Effector memory CD8-positive, alpha-beta T cell (primary cell): ENCODE data around the gene ANKRD55.

Source experiments
- ATAC-seq: fragments of 150-1000 bp; cut with Tn5 transposase; replicated peaks from 2 replicates; pipeline ENCODE4 v1.10.0; 2021; ENCODE audit warnings: mild to moderate bottlenecking, moderate library complexity
- DNase-seq, 3 experiments: peaks; one replicate each; pipeline ENCODE4 v3.0.0; 2021
- H3K27ac Mint-ChIP-seq, 2 donors: one replicate each; pipeline ENCODE4 v1.8.0; 2022; ENCODE audit warnings: mild to moderate bottlenecking in 2 of 2, mixed read lengths in 2 of 2, moderate library complexity in 2 of 2
- H3K27me3 Mint-ChIP-seq, 2 donors: one replicate each; pipeline ENCODE4 v1.8.0; 2022; ENCODE audit warnings: mixed read lengths in 2 of 2
- H3K36me3 Mint-ChIP-seq: one replicate; pipeline ENCODE4 v1.8.0; 2022; ENCODE audit warnings: mild to moderate bottlenecking, moderate library complexity, mixed read lengths; ENCODE audit not compliant: insufficient read depth
- H3K4me1 Mint-ChIP-seq, 2 donors: one replicate each; pipeline ENCODE4 v1.8.0; 2022; ENCODE audit warnings: low read depth in 2 of 2, mixed read lengths in 2 of 2
- H3K4me3 Mint-ChIP-seq, 2 donors: one replicate each; pipeline ENCODE4 v1.8.0; 2022; ENCODE audit warnings: mild to moderate bottlenecking in 2 of 2, mixed read lengths in 2 of 2, moderate library complexity in 2 of 2
- H3K9me3 Mint-ChIP-seq, 2 donors: one replicate each; pipeline ENCODE4 v1.8.0; 2022; ENCODE audit warnings: mixed read lengths in 2 of 2

Gene ANKRD55

DNA sequence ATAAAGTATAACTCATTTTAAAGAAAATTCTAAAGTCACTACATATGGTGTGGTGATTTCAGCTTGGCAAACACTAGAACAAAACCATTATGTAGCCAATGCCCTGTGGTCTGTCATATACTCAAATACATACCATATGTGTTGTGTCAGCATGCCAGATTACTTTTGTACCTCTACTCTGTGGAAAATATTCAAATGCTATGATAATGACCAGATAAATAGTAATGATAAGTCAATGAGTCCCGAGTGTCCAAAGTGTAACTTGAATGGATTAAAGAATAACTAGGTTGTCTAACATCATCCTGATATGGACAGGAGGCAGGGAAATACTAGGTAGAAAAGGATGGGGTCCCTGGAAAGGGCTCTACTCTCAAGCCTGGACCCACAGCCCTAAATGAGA is 180.4 kb downstream of the ANKRD55 start:
- peaks cover 2 to 8% of the 10 kb centered on the region in 2 donors for H3K4me1 Mint-ChIP-seq
- ATAC-seq (no peak), DNase-seq (no peak)
- no peak overlapping the region for H3K4me3 Mint-ChIP-seq
- H3K9me3 Mint-ChIP-seq = no peaks in the 10 kb centered on the region
- peaks cover 2% of the 10 kb centered on the region for H3K36me3 Mint-ChIP-seq
- peaks cover 25 to 36% of the 10 kb centered on the region in 2 donors for H3K27me3 Mint-ChIP-seq
- no peak overlapping the region for H3K27ac Mint-ChIP-seq

DNA sequence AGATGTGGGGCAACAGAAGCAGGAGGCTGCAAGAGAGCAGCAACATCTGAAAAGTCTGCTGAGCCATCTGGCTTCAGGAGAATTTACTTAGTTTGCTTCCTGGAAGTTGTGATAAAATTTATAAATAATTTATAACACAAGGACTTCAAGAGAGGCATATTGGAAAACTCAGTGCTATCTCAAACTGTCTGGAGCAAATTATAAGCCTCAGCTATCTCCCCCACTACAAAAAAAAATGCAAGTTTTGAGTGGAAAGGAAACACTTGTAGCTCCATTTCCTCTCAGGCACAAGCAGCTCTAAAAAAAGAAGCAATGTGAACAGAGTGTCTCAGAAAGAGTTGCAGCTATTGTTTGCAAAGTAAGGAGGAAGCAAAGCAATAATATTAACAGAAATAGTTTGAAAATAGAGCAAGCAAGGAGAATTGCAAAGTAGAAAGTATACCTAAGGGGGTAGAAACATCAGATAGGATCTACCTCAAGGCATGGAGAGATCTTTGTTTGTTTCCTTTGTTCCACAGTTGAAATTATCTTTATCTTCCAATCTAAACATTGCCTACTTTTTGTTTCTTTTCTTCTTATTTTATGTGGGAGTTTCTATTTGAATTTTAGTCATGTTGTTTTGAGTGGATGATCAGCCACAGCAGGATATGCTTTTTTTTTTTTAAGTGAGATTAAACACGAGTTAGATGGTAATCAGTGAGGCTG is 182.4 kb downstream of the ANKRD55 start:
- ATAC-seq (peak; percentile 7), DNase-seq (no peak)
- Mint-ChIP-seq H3K4me1 (peaks cover 2 to 8% of the 10 kb centered on the region in 2 donors), H3K36me3 (peaks cover 2% of the 10 kb centered on the region), H3K4me3 (peak overlapping the region; percentile 2 to 63), H3K9me3 (no peaks in the 10 kb centered on the region), H3K27ac (peak overlapping the region; percentile 39 to 74), H3K27me3 (peaks cover 12 to 28% of the 10 kb centered on the region in 2 donors)
